WTC11 (cell line): ENCODE measurements around the gene FBRSL1. TPM values are rescaled to one million over a fixed set of nuclear protein-coding genes. Genes with fewer than 3 reads are reported as not detected.

Experiments used
- ATAC-seq: fragments of 200-7000 bp; cut with Tn5 transposase; 2 replicates; pipeline ENCODE4 v1.10.0; 2021; ENCODE audit warnings: mild to moderate bottlenecking, moderate library complexity
- CTCF ChIA-PET: fragments of 300-600 bp; sonication (Branson Sonifier 250); formaldehyde crosslinking; loops from one replicate; lab custom pipeline; 2021; ENCODE audit warnings: antibody characterized with exemption; lab: Charles Lee
- POLR2A ChIA-PET: fragments of 350-600 bp; sonication (Branson Sonifier 250); formaldehyde crosslinking; loops from one replicate; lab custom pipeline; 2021; ENCODE audit warnings: antibody characterized with exemption; lab: Charles Lee
- DNase-seq: peaks from one replicate; pipeline ENCODE4 v3.0.0; 2021; ENCODE audit warnings: low spot score
- H3K27ac Mint-ChIP-seq: 2 replicates; pipeline ENCODE4 v1.8.0; 2021; ENCODE audit warnings: mixed read lengths
- H3K27me3 Mint-ChIP-seq: 2 replicates; pipeline ENCODE4 v1.8.0; 2021; ENCODE audit warnings: low read depth, mild to moderate bottlenecking, moderate library complexity, mixed read lengths
- H3K36me3 Mint-ChIP-seq: 2 replicates; pipeline ENCODE4 v1.8.0; 2021; ENCODE audit warnings: mixed read lengths
- H3K4me1 Mint-ChIP-seq: 2 replicates; pipeline ENCODE4 v1.8.0; 2022; ENCODE audit warnings: mixed read lengths
- H3K4me3 Mint-ChIP-seq: 2 replicates; pipeline ENCODE4 v1.8.0; 2021; ENCODE audit warnings: mild to moderate bottlenecking, moderate library complexity, mixed read lengths
- H3K9me3 Mint-ChIP-seq: 2 replicates; pipeline ENCODE4 v1.8.0; 2021; ENCODE audit warnings: mixed read lengths
- ATF6 ChIP-seq: sonication (generic); formaldehyde crosslinking; IDR thresholded peaks from 2 replicates; pipeline ENCODE4 v1.8.1; 2023; ENCODE audit warnings: mild to moderate bottlenecking, missing genetic modification reagents
- CDX4 ChIP-seq: fragments of 250-450 bp; sonication (Bioruptor Pico); IDR thresholded peaks from 2 replicates; pipeline ENCODE4 v1.9.0; 2021; ENCODE audit warnings: moderate library complexity, mild to moderate bottlenecking, inconsistent platforms, borderline replicate concordance
- CREB1 ChIP-seq: sonication (generic); formaldehyde crosslinking; IDR thresholded peaks from 2 replicates; pipeline ENCODE4 v1.8.0; 2023; ENCODE audit warnings: mild to moderate bottlenecking, missing genetic modification reagents
- CREM ChIP-seq: sonication (generic); formaldehyde crosslinking; IDR thresholded peaks from 2 replicates; pipeline ENCODE4 v1.8.1; 2022; ENCODE audit warnings: mild to moderate bottlenecking, missing genetic modification reagents, moderate library complexity
- E2F5 ChIP-seq: sonication (generic); formaldehyde crosslinking; IDR thresholded peaks from 2 replicates; pipeline ENCODE4 v1.8.1; 2022; ENCODE audit warnings: mild to moderate bottlenecking, moderate library complexity, missing genetic modification reagents
- ELF4 ChIP-seq: sonication (generic); formaldehyde crosslinking; IDR thresholded peaks from 2 replicates; pipeline ENCODE4 v1.8.1; 2022; ENCODE audit warnings: low read depth, mild to moderate bottlenecking, moderate library complexity, missing genetic modification reagents
- FOXK1 ChIP-seq: sonication (generic); formaldehyde crosslinking; IDR thresholded peaks from 2 replicates; pipeline ENCODE4 v1.8.0; 2022; ENCODE audit warnings: mild to moderate bottlenecking, moderate library complexity, missing genetic modification reagents
- HMGXB4 ChIP-seq: sonication (generic); formaldehyde crosslinking; IDR thresholded peaks from 2 replicates; pipeline ENCODE4 v1.8.1; 2023; ENCODE audit warnings: mild to moderate bottlenecking, moderate library complexity, missing genetic modification reagents
- JAZF1 ChIP-seq: fragments of 250-450 bp; sonication (Bioruptor Pico); IDR thresholded peaks from 2 replicates; pipeline ENCODE4 v1.9.0; 2021; ENCODE audit warnings: moderate library complexity, mild to moderate bottlenecking, inconsistent platforms
- MYBL2 ChIP-seq: sonication (generic); formaldehyde crosslinking; IDR thresholded peaks from 2 replicates; pipeline ENCODE4 v1.8.1; 2023; ENCODE audit warnings: mild to moderate bottlenecking, moderate library complexity, missing genetic modification reagents
- NR1H2 ChIP-seq: sonication (generic); formaldehyde crosslinking; IDR thresholded peaks from 2 replicates; pipeline ENCODE4 v1.9.0; 2021; ENCODE audit warnings: mild to moderate bottlenecking, moderate library complexity, missing genetic modification reagents
- PREB ChIP-seq: sonication (generic); formaldehyde crosslinking; IDR thresholded peaks from 2 replicates; pipeline ENCODE4 v1.8.1; 2022; ENCODE audit warnings: mild to moderate bottlenecking, missing genetic modification reagents, moderate library complexity, borderline replicate concordance
- PRRX2 ChIP-seq: fragments of 250-450 bp; sonication (Bioruptor Pico); IDR thresholded peaks from 2 replicates; pipeline ENCODE4 v1.8.0; 2021; ENCODE audit warnings: mild to moderate bottlenecking
- SP1 ChIP-seq: sonication (generic); formaldehyde crosslinking; conservative IDR thresholded peaks from 2 replicates; pipeline ENCODE4 v1.8.1; 2022; ENCODE audit warnings: missing genetic modification reagents
- TCF7 ChIP-seq: sonication (generic); formaldehyde crosslinking; IDR thresholded peaks from 2 replicates; pipeline ENCODE4 v1.8.0; 2022; ENCODE audit warnings: mild to moderate bottlenecking, low read depth, missing genetic modification reagents, moderate library complexity
- ZNF263 ChIP-seq: sonication (generic); formaldehyde crosslinking; IDR thresholded peaks from 2 replicates; pipeline ENCODE4 v1.8.1; 2022; ENCODE audit warnings: low read depth, mild to moderate bottlenecking, moderate library complexity, missing genetic modification reagents
- ZNF281 ChIP-seq: sonication (generic); formaldehyde crosslinking; IDR thresholded peaks from 2 replicates; pipeline ENCODE4 v1.8.0; 2023; ENCODE audit warnings: mild to moderate bottlenecking, missing genetic modification reagents
- ZNF423 ChIP-seq: fragments of 250-450 bp; sonication (Bioruptor Pico); IDR thresholded peaks from 2 replicates; pipeline ENCODE4 v2.1.2; 2022; ENCODE audit warnings: mild to moderate bottlenecking, moderate library complexity
- total RNA-seq: library from RNA; stranded (reverse); gene quantifications from 3 replicates; pipeline ENCODE4 v1.2.3, GENCODE V29; 2021
- TF ChIP-seq, protein P1 (sequence below): sonication (generic); formaldehyde crosslinking; IDR thresholded peaks from 2 replicates; pipeline ENCODE4 v1.8.0; 2023; ENCODE audit warnings: missing genetic modification reagents, mild to moderate bottlenecking, borderline replicate concordance
- TF ChIP-seq, protein P2 (sequence below): fragments of 250-450 bp; sonication (Bioruptor Pico); IDR thresholded peaks from 2 replicates; pipeline ENCODE4 v1.9.0; 2021; ENCODE audit warnings: mild to moderate bottlenecking

Gene FBRSL1
- total RNA-seq, 1 experiment from 2014 or later: 129 TPM

- no peak for TF ChIP-seq PREB (CRISPR knock-in tag)
- TF ChIP-seq PRRX2 (CRISPR knock-in tag): no peak
- no peak for TF ChIP-seq HMGXB4
- no peak for TF ChIP-seq E2F5 (CRISPR knock-in tag)
- TF ChIP-seq, protein P1, sequence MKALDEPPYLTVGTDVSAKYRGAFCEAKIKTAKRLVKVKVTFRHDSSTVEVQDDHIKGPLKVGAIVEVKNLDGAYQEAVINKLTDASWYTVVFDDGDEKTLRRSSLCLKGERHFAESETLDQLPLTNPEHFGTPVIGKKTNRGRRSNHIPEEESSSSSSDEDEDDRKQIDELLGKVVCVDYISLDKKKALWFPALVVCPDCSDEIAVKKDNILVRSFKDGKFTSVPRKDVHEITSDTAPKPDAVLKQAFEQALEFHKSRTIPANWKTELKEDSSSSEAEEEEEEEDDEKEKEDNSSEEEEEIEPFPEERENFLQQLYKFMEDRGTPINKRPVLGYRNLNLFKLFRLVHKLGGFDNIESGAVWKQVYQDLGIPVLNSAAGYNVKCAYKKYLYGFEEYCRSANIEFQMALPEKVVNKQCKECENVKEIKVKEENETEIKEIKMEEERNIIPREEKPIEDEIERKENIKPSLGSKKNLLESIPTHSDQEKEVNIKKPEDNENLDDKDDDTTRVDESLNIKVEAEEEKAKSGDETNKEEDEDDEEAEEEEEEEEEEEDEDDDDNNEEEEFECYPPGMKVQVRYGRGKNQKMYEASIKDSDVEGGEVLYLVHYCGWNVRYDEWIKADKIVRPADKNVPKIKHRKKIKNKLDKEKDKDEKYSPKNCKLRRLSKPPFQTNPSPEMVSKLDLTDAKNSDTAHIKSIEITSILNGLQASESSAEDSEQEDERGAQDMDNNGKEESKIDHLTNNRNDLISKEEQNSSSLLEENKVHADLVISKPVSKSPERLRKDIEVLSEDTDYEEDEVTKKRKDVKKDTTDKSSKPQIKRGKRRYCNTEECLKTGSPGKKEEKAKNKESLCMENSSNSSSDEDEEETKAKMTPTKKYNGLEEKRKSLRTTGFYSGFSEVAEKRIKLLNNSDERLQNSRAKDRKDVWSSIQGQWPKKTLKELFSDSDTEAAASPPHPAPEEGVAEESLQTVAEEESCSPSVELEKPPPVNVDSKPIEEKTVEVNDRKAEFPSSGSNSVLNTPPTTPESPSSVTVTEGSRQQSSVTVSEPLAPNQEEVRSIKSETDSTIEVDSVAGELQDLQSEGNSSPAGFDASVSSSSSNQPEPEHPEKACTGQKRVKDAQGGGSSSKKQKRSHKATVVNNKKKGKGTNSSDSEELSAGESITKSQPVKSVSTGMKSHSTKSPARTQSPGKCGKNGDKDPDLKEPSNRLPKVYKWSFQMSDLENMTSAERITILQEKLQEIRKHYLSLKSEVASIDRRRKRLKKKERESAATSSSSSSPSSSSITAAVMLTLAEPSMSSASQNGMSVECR: no peak
- TF ChIP-seq ELF4 (CRISPR knock-in tag): no peak
- TF ChIP-seq, all 79 proteins: peak for 0
These were observed 30.7 kb downstream of the FBRSL1 start (continued) for GRCh38 chr12:132520421-132521199.

DNA sequence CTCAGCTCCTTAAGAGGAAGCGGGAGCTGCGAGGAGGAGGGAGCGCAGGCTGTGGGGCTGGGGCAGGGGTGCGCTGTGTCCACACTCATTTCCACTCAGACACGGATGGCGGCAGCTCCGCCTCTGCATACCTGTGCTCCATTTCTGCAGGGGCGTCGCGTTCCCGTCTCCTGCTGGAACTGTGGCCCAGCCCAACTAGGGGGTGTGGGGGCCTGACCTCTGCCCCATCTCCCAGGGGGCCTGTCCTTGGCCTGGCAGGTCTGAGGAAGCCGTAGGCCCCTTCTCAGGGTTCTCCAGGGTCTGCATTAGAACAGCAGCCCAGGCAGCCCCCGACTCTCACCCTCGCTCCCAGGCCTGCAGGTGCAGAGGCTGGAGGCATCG, 31.2 kb downstream of the FBRSL1 start:
- DNase-seq (no peak), ATAC-seq (no peak)
- no peak overlapping the region for H3K27ac Mint-ChIP-seq
- peaks cover 16% of the 10 kb centered on the region for H3K9me3 Mint-ChIP-seq
- peaks cover 5% of the 10 kb centered on the region for H3K4me1 Mint-ChIP-seq
- H3K27me3 Mint-ChIP-seq: peaks cover 43% of the 10 kb centered on the region
- no peak overlapping the region for H3K4me3 Mint-ChIP-seq
- CTCF ChIA-PET: interaction anchor here (0.8 to 1.0 kb wide), 5 partner anchors 16 to 107 kb away, joined by 3 to 4 read pairs (median 3); no protein-coding TSS in a partner anchor
- POLR2A ChIA-PET: no interaction called here
- peaks cover 16% of the 10 kb centered on the region for H3K36me3 Mint-ChIP-seq
- TF ChIP-seq CREM (no peak), MYBL2 (CRISPR knock-in tag) (no peak), ZNF281 (no peak), ZNF423 (CRISPR knock-in tag) (no peak), TCF7 (no peak), NR1H2 (CRISPR knock-in tag) (no peak), JAZF1 (CRISPR knock-in tag) (no peak), SP1 (CRISPR knock-in tag) (no peak), ATF6 (CRISPR knock-in tag) (no peak), FOXK1 (CRISPR knock-in tag) (no peak), CREB1 (CRISPR knock-in tag) (no peak), CDX4 (no peak), ZNF263 (CRISPR knock-in tag) (no peak)
- TF ChIP-seq, protein P2, sequence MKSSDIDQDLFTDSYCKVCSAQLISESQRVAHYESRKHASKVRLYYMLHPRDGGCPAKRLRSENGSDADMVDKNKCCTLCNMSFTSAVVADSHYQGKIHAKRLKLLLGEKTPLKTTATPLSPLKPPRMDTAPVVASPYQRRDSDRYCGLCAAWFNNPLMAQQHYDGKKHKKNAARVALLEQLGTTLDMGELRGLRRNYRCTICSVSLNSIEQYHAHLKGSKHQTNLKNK (CRISPR knock-in tag): no peak
